Calu3 (cell line): ENCODE data around the gene ZNF282. TPM values are rescaled to one million over a fixed set of nuclear protein-coding genes. Genes with fewer than 3 reads are reported as not detected.

Experiments
- BruUV-seq: library from RNA; stranded (reverse); fragments of 400-500 nt; replicated peaks from 2 replicates; lab custom pipeline; 2021; lab: Mats Ljungman, UMichigan
- CTCF ChIA-PET: fragments of 300-600 bp; sonication (Branson Sonifier 250); formaldehyde crosslinking; loops from one replicate; lab custom pipeline; 2022; ENCODE audit warnings: antibody characterized with exemption; lab: Charles Lee
- DNase-seq: peaks from one replicate; pipeline ENCODE4 v3.0.0; 2022
- H3K27ac Mint-ChIP-seq: one replicate; pipeline ENCODE4 v1.8.0; 2022; ENCODE audit warnings: mixed read lengths; ENCODE audit not compliant: unreplicated experiment
- H3K27me3 Mint-ChIP-seq: one replicate; pipeline ENCODE4 v1.8.0; 2022; ENCODE audit warnings: mixed read lengths; ENCODE audit not compliant: unreplicated experiment
- H3K36me3 Mint-ChIP-seq: one replicate; pipeline ENCODE4 v1.8.0; 2022; ENCODE audit warnings: mild to moderate bottlenecking, moderate library complexity, mixed read lengths; ENCODE audit not compliant: insufficient read depth, unreplicated experiment
- H3K4me1 Mint-ChIP-seq: one replicate; pipeline ENCODE4 v1.8.0; 2022; ENCODE audit warnings: mild to moderate bottlenecking, low read depth, mixed read lengths; ENCODE audit not compliant: unreplicated experiment
- H3K4me3 Mint-ChIP-seq: one replicate; pipeline ENCODE4 v1.8.0; 2022; ENCODE audit warnings: mild to moderate bottlenecking, low read depth, moderate library complexity, mixed read lengths; ENCODE audit not compliant: unreplicated experiment
- H3K9me3 Mint-ChIP-seq: one replicate; pipeline ENCODE4 v1.8.0; 2022; ENCODE audit warnings: low read depth, mixed read lengths; ENCODE audit not compliant: unreplicated experiment
- intact Hi-C: fragments of 100-400 bp; cut with micrococcal nuclease; formaldehyde crosslinking; loops from one replicate; pipeline ENCODE4 v1.10.0; 2022; ENCODE audit not compliant: unreplicated experiment
- total RNA-seq: library from RNA; stranded (reverse); gene quantifications from 2 replicates; pipeline ENCODE4 v1.2.3, GENCODE V29; 2022
- TF ChIP-seq, protein P1 (sequence below): fragments of 200-600 bp; IDR thresholded peaks from one replicate; pipeline ENCODE4 v1.8.0; 2022; ENCODE audit warnings: antibody characterized with exemption; ENCODE audit not compliant: unreplicated experiment

The ZNF282 gene
- total RNA-seq, 1 experiment from 2014 or later = 45.2 TPM

GRCh38 chr7:149214020-149214720 lies 18.8 kb downstream of the ZNF282 start:
- no peak for DNase-seq
- H3K27me3 Mint-ChIP-seq = no peaks in the 10 kb centered on the region
- H3K27ac Mint-ChIP-seq = no peak overlapping the region
- CTCF ChIA-PET = interaction anchor here (0.8 kb wide), 1 partner anchor 1304 kb away, joined by 9 read pairs; no protein-coding TSS in a partner anchor
- no peak overlapping the region for H3K4me3 Mint-ChIP-seq
- H3K9me3 Mint-ChIP-seq = no peaks in the 10 kb centered on the region
- BruUV-seq = no TSS peak
- H3K36me3 Mint-ChIP-seq = peaks cover 59% of the 10 kb centered on the region
- intact Hi-C loops = no loop called here
- TF ChIP-seq, protein P1, sequence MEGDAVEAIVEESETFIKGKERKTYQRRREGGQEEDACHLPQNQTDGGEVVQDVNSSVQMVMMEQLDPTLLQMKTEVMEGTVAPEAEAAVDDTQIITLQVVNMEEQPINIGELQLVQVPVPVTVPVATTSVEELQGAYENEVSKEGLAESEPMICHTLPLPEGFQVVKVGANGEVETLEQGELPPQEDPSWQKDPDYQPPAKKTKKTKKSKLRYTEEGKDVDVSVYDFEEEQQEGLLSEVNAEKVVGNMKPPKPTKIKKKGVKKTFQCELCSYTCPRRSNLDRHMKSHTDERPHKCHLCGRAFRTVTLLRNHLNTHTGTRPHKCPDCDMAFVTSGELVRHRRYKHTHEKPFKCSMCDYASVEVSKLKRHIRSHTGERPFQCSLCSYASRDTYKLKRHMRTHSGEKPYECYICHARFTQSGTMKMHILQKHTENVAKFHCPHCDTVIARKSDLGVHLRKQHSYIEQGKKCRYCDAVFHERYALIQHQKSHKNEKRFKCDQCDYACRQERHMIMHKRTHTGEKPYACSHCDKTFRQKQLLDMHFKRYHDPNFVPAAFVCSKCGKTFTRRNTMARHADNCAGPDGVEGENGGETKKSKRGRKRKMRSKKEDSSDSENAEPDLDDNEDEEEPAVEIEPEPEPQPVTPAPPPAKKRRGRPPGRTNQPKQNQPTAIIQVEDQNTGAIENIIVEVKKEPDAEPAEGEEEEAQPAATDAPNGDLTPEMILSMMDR = no peak
- H3K4me1 Mint-ChIP-seq = no peaks in the 10 kb centered on the region

GRCh38 chr7:149216402-149216801 lies 21.1 kb downstream of the ZNF282 start:
- H3K4me1 Mint-ChIP-seq = no peaks in the 10 kb centered on the region
- no peaks in the 10 kb centered on the region for H3K9me3 Mint-ChIP-seq
- H3K36me3 Mint-ChIP-seq = peaks cover 49% of the 10 kb centered on the region
- no peak overlapping the region for H3K27ac Mint-ChIP-seq
- intact Hi-C loops = no loop called here
- TF ChIP-seq, protein P1 = no peak
- H3K27me3 Mint-ChIP-seq = no peaks in the 10 kb centered on the region
- CTCF ChIA-PET = no interaction called here
- no TSS peak for BruUV-seq
- no peak overlapping the region for H3K4me3 Mint-ChIP-seq
- DNase-seq = no peak

DNA sequence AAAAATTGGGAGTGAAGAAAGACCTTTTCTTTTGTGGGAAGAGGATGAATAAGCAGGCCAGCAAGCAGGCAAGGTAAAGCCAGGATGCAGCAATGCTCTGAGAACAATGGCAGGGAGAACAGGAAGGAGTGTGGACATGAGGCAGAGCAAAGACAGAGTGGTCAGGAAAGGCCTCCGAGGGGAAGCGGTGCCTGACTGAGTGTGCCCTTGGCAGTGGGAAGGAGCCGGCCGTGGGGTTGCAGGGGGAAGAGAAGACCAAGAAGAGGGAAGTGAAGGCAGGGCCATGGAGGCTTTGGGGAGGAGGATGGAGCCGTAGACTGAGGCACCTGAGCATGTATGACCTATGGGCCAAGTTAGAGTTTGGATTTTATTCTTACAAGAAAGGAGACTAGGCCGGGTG lies 22.2 kb downstream of the ZNF282 start:
- H3K27me3 Mint-ChIP-seq = no peaks in the 10 kb centered on the region
- H3K27ac Mint-ChIP-seq = peak overlapping the region; percentile 7
- CTCF ChIA-PET = no interaction called here
- DNase-seq = no peak
- intact Hi-C loops = no loop called here
- no TSS peak for BruUV-seq
- H3K36me3 Mint-ChIP-seq = peaks cover 46% of the 10 kb centered on the region
- H3K9me3 Mint-ChIP-seq = no peaks in the 10 kb centered on the region
- no peaks in the 10 kb centered on the region for H3K4me1 Mint-ChIP-seq
- H3K4me3 Mint-ChIP-seq = no peak overlapping the region
- TF ChIP-seq, protein P1 = no peak

DNA sequence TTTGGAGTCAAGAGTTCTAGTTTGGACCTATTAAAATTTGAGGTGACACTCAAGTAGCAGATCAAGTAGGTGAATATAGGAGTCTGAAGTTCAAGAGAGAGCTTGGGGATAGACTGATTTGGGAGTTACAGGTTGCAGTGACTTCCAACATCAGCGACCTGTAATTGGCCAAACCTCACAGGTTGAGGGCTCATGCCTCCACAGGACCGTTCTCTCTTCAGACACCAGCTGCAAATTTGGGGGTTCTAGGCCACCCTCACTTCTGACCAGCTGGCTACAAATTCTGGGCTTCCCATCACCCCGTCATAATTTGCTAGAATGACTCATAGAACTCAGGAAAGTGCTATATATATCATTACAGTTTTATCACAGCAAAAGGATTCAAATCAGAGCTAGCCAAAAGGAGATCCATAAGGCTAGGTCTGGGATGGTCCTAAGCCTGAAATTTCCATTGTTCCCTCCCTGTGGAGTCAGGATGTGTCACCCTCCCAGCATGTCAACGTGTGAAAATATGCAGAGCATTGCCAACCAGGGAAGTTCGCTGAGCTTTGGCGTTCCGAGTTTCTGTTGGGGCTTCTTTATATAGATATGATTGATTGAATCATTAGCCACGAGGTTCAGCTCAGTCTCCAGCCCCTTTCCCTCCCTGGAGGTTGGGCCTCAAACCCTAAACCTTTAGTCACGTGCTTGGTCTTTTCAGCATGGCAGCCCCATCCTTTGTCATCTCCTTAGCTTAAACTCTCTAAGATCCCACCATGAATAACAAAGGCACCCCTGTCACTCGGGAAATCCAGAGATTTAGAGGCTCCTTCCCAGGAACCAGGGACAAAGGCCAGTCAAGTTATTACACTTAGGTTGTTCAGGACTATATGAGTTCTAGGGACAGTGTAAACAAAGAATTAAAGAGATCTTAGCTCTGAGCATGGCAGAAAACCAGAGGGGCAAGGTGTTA lies 23.4 kb downstream of the ZNF282 start:
- Mint-ChIP-seq H3K4me3 (no peak overlapping the region), H3K4me1 (no peaks in the 10 kb centered on the region), H3K27ac (no peak overlapping the region), H3K27me3 (no peaks in the 10 kb centered on the region), H3K9me3 (no peaks in the 10 kb centered on the region), H3K36me3 (peaks cover 47% of the 10 kb centered on the region)
- intact Hi-C loops = no loop called here
- CTCF ChIA-PET = interaction anchor here (0.7 kb wide), 1 partner anchor 277 kb away, joined by 3 read pairs; no protein-coding TSS in a partner anchor
- TF ChIP-seq, protein P1 = no peak
- DNase-seq = no peak
- no TSS peak for BruUV-seq
